Glomerular endothelial cell (primary cell): ENCODE data around the gene UBE2U. TPM values are rescaled to one million over a fixed set of nuclear protein-coding genes. Genes with fewer than 3 reads are reported as not detected.

Experiments
- DNase-seq: peaks from one replicate; pipeline ENCODE4 v3.0.0-alpha.2; 2011; ENCODE audit warnings: low read depth, low spot score; ENCODE audit errors: extremely low read depth
- total RNA-seq: library from RNA; depleted of rRNA; stranded (reverse); fragments of >200 nt; gene quantifications from 2 replicates; pipeline ENCODE4 v1.2.3, GENCODE V29; 2015

UBE2U gene
- total RNA-seq: not detected in 2 replicates

GRCh38 chr1:64203420-64203819 lies at the start of gene UBE2U:
Gene UBE2U (plus strand): TSS chr1:64203623. CDS start chr1:64204051, 428 bp downstream.
- DNase-seq: no peak

DNA sequence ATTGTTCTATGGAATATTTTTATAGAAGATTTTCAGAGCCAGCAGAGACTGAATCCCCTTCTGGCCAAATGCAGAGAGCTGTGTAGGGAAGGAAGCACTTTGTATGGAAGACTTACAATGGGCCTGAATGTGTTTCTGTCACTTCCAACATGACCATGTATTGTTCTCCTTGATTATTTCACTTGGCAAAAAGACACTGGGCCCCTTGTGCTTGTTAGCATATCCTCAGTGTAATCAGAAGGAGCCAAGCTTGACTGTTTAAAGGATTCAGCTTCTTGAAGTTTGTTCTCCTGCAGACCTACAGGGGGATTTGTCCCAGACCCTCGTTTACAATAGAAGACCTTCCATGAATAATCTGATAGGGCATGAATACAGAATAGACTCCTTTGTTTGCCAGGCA lies 48.1 kb upstream of the UBE2U start:
- no peak for DNase-seq

DNA sequence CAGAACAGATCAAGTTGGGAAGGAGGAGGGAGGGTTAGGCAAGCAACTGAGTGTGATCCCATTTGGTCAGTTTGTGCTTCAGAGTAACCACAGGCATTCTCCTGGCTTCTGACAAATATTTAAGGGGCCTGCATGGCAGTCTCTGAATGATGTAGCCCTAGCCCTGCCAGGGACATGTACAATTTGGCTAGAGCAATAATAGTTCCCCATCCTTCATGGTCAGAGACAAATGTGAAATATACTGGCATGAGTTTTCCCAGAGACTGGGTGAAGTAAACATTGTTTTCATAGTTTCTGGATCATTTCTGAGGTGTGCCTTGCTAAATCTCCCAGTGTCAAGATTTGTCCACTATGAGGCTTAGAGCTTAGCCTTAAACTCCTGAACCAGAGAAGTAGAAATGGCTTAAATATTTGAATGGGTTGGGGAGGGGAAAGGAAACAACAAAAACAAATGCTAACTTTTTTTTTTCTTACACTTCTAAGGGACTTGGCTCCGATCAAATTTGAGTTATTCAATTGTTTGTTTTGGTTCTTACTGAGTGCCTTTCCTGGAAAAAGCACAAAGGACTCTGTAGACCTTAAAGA lies 42.0 kb upstream of the UBE2U start:
- DNase-seq: no peak

DNA sequence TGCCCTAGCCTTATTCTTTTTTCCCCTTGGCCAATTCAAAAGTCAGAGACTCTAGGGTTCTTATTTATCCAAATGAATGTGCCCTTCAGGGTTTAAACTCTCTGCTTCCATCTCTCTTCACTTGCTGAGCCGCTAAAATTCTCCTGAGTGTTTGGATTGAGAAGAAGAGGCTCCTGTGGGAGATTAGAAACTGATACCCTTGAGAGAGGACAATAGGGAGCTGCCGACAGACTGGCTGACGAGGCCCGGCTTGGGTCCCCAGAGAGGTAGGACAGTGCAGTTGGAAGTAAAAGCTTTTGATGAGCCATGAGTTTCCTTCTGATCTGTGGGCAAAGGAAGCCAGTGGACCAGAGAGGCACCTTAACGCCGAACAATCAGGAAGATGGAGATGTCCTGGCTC lies 41.3 kb upstream of the UBE2U start:
- DNase-seq: no peak

- no peak for DNase-seq
Observed at GRCh38 chr1:64162804-64163203, 40.6 kb upstream of the UBE2U start.

GRCh38 chr1:64163431-64163830 lies 40.0 kb upstream of the UBE2U start:
- DNase-seq: no peak

DNA sequence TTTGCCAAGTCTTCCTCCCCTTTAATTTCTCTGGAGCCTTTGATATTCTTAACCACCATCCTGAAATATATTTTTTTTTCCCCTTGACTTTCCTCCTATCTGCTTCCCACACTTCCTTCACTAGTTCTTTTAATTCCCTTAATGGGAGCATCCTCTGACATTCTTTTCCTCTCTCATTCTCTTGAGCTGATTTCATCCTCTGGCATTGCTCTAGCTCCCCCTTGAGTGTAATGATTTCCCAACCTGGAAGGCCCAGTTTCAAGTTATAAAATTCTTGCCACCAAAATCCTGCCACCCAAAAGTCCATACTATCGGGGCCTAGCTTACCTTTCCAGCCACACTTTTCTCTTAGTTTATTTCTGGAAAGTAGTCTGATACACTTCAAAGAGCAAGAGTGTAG lies 39.5 kb upstream of the UBE2U start:
- DNase-seq: no peak

DNA sequence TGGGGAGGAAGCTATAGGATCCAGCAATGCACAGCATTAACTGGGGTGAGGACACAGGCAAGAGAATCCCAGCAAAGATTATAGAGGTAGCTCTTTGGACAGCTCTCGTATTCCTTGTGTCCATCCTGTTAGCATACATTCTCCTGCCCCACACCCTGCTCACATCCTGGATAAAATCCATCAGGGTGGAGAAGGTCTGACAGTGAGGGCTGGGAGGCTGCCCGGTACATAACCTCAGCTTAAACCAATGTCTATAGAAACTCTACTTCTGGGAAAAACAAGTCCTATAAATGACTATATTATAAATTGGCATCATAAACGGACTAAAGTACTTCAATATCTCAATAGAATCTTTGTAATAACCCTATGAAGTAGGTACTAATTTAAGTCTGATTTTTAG lies 36.8 kb upstream of the UBE2U start:
- no peak for DNase-seq

GRCh38 chr1:64167176-64167575 lies 36.2 kb upstream of the UBE2U start:
- DNase-seq: no peak

DNA sequence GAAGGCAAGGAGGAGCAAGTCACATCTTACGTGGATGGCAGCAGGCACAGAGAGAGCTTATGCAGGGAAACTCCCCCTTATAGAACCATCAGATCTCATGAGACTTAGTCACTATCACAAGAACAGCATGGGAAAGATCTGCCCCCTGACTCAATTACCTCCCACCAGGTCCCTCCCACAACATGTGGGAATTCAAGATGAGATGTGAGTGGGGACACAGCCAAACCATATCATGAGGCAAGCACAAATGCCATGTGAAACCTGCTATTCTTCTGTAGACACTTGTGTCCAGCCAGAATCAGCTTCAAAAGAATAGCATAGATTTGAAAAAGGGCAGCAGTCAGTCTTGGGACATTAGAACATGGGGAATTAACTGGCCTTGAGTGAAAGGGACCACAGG lies 32.2 kb upstream of the UBE2U start:
- no peak for DNase-seq

- no peak for DNase-seq
Observed at GRCh38 chr1:64171797-64172281, 31.6 kb upstream of the UBE2U start.

DNA sequence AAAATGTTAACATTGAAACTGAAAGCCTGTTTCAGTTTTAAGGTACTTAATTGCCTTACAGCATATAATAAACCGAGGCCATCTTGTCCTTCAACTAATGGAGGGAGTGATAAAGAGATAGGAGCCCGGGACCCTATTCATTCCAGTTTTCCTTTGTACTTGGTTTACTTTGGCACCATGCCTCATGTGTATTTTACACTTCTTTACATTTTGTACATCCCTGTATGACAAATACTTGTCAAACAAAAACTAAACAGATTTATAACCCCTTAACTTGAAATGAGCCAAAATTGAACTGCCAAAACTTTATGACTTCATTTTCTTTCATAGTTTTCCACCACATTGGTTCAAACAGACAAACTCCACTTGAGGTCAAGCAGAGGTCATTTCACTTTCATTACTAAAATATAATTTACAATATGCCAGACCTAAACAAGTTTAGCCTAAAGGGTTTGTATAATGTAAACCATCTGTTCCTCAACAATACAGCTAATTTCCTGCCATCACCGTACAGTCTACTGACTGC lies 30.9 kb upstream of the UBE2U start:
- DNase-seq: no peak

- DNase-seq: no peak
Observed at GRCh38 chr1:64173336-64173940, 30.0 kb upstream of the UBE2U start.

- DNase-seq: no peak
Observed at GRCh38 chr1:64175639-64176038, 27.8 kb upstream of the UBE2U start.

DNA sequence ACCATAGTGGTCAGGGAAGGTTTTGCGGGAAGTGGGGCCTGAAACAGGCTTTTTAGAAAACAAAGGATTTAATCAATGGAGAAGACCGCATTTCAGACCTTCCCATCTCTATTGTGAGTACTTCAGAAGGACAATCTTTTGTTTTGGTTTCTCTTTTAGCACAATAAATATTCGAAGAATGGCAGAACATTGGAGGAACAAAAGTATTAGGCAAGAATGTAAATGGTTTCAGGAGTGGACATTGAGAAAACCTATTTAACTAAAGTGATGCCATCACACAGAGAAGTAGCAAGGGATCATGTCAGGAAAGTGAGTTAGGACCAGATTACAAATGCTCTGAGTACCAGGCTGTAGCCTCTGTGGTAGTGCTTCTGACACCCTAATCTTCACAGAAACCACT lies 26.8 kb upstream of the UBE2U start:
- DNase-seq: no peak

GRCh38 chr1:64179588-64179987 lies 23.8 kb upstream of the UBE2U start:
- DNase-seq: no peak

GRCh38 chr1:64182207-64182606 lies 21.2 kb upstream of the UBE2U start:
- DNase-seq: no peak

DNA sequence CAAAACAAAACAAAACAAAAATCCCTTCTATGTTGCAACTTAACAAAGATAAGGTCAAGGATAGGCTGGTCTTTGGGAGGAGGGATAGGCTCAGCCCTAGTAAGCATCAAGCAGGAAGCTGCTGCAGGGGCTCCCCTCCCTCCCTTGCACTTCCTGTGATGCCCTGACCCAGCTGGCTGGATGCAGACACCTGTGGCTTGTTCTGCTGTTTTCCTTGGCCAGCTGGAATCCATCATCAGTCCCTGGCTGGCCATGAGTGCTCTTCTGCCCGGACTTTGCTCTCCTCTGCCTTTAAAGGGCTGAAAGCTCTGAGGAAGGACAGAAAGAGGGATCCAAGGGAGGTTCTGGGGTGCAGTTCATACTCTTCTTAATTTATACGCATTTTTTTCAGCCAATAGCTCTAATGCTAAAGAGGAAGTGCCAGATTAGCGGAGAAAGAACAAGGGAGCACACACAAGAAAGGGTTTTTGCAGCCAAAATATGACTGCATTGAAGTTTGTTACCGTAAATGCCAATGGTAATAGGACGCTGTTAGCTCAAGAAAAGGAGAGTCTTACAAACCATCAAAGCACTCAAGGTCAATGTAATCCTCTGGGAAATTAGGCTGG lies 19.9 kb upstream of the UBE2U start:
- no peak for DNase-seq

GRCh38 chr1:64184003-64184440 lies 19.4 kb upstream of the UBE2U start:
- DNase-seq: no peak

DNA sequence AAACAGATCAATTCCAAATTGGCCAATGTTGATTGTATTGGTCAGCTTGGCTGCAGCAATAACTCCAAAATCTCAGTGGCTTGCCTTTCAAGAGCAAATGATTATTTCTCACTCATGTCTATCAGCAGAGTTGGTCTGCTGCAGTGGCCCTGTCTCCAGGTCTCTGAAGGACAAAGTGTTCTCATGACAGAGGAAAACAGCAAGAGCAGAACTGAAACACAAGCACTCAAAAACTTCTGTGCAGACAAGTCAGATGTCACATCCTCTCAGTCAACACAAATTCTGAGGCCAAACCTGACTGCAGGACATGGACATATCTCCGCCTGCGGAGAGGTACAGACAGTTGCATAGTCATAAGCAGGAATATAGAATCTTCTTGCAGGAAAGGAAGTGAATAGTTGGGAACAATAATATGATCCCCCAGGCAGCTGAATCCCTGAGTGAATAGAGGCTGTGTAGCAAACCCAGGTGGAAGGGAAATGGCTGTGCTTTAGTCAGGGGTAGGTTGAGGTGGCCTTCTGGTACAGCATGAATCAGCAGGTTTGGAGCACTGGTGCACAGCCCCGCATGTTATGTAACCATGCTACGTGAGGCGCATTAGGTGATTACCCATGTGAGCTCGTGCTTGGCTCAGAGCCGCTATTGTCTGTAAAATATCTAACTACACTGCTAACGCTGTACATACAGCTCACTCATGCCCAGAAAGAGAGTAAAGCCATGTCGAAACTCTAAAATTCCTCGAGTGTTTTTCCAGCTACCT lies 17.1 kb upstream of the UBE2U start:
- no peak for DNase-seq

DNA sequence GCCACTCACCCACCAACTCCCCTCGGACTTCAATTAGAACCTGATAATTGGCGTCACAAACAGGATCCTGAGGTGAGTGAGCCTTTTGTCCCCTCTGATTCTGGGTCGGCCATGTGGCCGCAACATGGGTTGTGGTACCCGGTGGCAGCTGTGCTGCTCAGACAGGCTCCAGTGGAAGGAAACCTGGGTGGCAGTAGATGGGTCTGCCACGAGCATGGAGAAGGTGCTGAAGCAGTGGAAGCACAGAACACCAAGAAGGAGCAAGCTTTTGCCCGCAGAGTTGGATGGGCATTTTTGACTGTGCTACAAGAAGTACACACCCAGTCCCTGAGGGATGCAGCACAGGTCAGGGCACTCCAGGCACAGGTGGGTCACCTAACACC lies 16.5 kb upstream of the UBE2U start:
- DNase-seq: no peak
